ENCODE results near the gene MED13L. TPM values are rescaled to one million over a fixed set of nuclear protein-coding genes. Genes with fewer than 3 reads are reported as not detected.
"Not testable (repeated sequence)": the region's sequence is repeated elsewhere in the genome, so short reads cannot be mapped to it uniquely, and the experiment has no call there.

Gene MED13L
- total RNA-seq, 1 experiment from 2014 or later: 62.6 TPM

DNA sequence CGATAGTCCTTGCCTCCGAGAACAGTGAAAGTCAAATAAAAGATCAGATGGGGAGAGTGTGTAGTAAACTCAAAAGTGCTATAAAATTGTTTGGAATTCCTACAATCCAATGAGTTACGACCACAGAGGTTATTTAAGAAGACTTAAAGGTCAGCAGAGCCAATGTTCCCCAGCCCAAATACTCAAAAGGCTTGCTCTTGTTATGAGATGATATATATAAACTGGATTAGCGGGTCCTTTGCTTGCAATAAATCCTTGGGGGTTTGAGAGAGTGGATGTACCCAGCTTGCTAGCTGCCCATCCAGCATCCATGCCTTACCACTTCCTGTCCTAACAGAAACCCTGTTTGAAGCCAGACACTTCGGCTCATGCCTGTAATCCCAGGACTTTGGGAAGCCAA is 29.0 kb upstream of the MED13L start:
- no peak for DNase-seq (ENCODE audit: low spot score)
- in situ Hi-C loops (cut with HindIII; ENCODE audit: low sequenced_read_pairs): no loop called here

DNA sequence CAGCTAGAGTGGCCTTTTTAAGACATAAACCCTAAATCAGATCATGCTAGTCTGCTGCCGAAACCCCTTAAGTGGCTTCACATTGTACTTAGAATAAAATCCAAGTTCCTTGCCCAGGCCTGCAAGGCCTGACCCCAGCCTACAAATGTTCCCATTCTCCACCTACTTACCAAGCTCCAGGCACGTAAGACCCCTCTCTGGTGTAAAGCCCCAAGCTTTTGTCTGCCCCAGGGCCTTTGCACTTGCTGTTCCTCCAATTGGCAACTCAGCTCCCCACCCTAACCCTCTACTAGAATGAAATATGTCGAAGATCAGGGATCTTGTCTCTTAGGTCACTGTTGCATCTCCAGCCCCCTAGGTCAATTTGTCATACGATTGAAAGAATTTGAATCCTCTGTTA is 27.1 kb upstream of the MED13L start:
- DNase-seq (ENCODE audit: low spot score): no peak
- in situ Hi-C loops (cut with HindIII; ENCODE audit: low sequenced_read_pairs): no loop called here

DNA sequence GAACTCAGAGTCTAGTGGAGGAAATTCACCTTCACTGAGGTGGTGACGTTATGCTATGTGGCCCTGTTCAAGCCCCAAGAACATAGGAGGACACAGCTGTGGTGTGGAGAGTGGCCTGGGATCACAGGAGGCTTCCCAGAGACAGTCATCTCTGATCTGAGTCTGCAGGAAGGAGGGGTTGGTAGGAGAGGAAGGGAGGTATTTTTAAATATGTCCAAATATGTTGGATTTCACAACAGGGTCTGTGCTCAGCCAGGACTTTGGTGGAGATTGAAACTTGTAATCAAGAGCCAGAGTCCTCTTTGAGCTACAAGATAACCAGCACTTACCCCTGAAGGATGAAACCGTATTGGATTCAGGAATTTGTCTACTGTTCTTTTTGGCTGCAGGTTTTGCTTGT is 26.4 kb upstream of the MED13L start:
- no peak for DNase-seq (ENCODE audit: low spot score)
- in situ Hi-C loops (cut with HindIII; ENCODE audit: low sequenced_read_pairs): no loop called here

DNA sequence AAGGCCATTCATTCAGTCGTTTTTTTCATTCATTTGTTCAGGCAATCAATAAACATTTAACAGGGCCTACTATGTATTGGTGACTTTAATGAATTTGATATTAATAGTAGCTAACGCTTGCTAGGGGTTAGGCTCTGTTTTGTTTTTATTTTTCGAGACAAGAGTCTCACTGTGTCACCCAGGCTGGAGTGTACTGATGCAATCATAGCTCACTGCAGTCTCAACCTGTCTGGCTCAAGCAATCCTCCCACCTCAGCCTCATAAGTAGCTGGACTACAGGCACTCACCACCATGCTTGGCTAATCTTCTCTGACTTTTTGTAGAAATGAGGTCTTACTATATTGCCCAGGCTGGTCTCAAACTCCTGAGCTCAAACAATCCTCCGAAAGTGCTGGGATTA is 25.6 kb upstream of the MED13L start:
- in situ Hi-C loops (cut with HindIII; ENCODE audit: low sequenced_read_pairs): no loop called here
- no peak for DNase-seq (ENCODE audit: low spot score)

DNA sequence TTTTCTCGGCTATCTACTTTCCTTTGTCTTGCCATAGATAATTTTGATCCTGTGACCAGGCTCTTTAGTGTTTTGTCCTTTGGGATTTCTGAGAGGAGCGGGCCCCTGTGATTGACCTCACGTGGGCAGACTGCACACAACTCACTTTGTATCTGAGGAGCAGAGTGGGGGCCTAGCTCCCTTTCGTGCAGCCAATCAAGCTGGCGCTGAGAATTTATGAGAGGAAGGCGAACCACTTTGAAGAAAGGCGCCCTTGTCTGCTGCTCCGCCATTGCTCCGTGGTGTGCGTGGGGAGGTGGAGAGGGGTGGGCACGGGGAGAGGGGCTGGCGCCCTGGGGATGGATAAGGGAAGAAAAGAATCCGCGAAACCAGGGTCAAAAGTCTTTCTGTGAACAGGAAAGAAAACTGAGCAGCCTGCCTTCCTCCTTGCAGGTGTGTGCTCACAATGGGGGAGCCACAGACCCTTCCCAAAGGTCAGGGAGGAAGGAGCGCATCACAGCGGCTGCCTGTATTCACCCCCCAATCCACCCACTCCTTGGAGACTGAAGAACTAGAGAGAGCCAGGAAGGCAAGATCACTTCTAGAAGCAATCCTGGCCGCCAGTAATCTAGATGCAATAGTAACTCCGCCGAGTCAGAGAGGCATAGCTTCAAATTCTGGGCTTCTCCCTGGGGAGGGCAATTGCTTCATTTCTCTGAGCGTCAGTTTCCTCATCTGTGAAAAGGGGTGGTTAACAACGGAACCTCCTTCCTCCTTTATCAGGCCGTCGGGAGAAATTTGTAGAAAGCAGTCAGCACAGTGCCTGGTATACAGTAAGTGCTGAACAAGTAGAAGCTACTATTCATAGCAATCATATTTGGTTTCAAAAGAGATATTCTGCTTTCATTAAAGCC is 24.9 kb upstream of the MED13L start:
- DNase-seq (ENCODE audit: low spot score): no peak
- in situ Hi-C loops (cut with HindIII; ENCODE audit: low sequenced_read_pairs): no loop called here

DNA sequence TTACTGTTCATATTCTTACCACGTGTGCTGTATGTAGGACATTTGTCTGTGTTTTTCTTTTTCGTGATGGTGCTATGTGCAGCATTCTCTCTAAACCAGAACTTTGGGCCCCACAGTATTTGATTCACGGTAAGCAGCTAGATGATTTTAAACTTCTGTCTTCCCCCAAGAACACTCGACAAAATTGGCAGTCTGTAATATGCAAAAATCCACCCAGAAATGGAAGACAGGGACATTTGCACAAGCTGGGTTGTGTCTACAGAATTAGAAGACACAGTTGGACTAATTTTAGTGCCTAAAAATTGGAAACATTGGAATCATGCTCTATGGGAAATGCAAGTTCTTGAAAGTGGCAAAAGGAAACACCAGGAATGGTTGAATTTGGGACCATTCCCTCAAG is 24.1 kb upstream of the MED13L start:
- no peak for DNase-seq (ENCODE audit: low spot score)
- in situ Hi-C loops (cut with HindIII; ENCODE audit: low sequenced_read_pairs): no loop called here

DNA sequence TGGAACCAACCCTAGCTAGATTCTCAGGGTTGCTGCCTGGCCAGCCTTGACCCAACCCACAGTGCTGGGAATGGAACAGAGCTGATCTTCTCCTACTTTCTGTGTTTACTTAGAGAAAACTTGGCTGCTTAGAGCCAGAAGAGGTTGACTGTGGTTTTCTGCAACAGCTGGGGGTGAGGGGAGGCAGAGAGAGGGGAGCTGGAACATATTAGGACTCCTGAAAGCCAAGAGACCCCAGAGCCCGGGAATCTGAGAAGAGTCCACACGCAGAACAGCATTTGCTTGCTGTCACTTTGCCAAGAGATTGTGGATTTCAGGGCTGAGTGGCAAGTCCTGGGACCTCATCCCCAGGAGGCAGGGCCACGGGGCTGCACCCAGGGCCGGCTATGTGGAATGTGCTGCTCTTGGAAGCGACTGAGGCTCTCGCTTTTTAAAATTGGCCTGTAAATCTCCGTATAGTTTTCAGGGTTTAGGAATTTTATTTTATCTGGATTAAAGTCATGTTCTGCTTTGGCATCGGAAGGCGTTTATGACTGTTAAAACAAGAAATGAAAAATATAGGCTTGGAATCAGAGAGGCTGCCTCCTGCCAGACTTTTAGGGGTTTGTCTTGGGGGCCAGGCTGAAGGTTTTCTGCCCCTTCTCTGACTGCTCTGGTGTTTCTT is 22.3 kb upstream of the MED13L start:
- in situ Hi-C loops (cut with HindIII; ENCODE audit: low sequenced_read_pairs): no loop called here

DNA sequence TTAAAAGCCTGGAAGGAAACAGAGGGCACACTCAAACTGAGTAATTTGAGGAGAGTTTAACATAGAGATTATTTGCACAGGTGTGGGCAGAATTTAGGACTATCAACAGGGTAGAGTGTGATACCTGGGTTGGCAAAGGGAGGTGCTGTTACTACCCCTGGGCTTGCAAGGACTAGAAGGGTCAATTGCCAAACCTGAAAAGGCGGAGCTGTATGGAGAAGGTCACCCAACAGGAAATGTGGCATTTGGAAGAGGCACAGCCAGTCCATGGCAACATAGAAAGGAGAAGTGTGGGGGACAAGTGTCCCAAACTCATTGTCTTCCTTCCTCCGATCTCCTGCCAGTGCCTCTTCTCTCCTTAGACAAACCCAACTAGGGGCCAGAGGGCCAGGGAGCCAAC is 21.6 kb upstream of the MED13L start:
- no peak for DNase-seq (ENCODE audit: low spot score)
- in situ Hi-C loops (cut with HindIII; ENCODE audit: low sequenced_read_pairs): no loop called here

More for the DNA sequence above, 22.3 kb upstream of the MED13L start:
- no peak for DNase-seq (ENCODE audit: low spot score)

DNA sequence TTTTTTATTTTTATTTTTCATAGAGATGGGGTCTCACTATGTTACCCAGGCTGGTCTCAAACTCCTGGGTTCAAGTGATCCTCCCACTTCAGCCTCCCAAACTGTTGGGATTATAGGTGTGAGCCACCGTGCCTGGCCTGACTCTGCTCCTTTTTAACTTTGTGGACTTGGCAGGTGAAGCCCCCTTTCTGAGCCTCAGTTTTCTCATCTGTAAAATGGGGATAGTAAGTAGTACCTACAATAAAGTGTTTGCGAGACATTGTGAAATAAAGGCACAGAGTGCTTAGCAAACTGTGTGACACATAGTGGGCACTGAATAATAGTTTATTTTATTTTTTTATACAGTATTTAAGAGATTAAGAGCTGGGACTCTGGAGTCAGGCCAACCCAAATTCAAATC is 21.1 kb upstream of the MED13L start:
- no peak for DNase-seq (ENCODE audit: low spot score)
- in situ Hi-C loops (cut with HindIII; ENCODE audit: low sequenced_read_pairs): no loop called here

DNA sequence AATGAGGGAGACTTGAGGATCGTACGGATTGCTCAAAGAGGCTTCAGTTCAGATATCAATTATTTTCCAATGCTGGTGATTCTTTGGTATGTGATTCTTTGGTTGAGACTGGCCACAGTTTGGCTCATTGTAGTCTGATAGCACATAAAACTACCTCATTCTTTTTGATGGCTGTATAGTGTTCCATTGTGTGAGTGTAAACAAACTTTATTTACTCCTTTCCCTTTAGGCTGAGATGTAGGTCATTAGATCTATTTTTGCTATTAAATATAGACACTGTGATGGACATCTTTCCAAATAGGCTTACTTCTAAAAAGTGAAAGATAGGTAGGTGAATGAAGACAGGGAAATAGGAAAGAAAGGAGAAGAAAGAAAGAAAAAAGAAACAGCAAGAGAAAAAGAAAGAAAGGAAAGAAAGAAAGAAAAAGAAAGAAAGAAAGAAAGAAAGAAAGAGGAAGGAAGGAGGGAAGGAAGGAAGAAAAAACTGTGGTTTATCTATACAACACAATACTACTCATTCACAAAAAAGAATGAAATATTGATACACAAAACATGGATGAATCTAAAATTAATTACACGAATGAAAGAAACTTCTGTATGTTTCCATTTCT is 19.8 kb upstream of the MED13L start:
- no peak for DNase-seq (ENCODE audit: low spot score)
- in situ Hi-C loops (cut with HindIII; ENCODE audit: low sequenced_read_pairs): no loop called here

DNA sequence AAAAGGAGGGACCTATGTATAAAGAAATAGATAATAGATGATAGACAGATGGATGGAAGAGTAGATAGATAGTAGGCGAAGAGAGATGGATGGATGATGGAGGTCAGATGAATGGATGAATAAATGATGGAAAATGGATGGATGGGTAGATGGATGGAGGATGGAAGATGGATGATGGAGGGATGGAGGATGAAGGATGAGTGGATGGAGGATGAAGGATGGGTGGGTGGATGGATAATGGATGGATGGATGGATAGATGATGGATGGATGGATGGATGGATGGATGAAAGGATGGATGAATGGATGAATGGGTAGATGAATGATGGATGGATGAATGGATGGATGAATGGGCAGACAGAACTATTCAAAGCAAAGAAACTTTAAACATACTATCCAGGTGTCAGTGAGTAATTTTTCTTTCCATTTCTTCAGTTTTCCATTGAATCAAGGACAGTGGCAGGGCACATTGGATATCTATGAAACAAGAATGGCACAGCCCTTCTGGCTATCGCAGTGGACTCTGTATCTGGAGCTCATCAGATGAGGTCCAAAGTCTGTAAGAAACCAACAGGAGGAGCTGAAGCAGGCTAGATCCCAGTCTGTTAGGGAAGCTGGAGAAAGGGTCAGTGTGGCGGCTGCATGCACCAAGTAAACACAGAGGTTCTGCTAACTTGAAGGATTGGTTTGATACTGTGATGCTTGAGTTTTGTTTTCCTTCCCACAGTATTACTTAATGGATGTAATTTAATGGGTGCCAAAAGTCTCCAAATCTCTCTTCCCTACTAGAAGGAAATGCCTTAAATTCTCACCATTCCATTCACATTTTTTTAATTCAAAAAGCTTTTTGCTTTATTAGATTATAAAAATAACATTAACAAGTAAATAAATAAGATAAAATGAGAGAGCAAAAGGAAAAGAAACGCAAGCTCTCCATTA is 18.1 kb upstream of the MED13L start:
- no peak for DNase-seq (ENCODE audit: low spot score)
- in situ Hi-C loops (cut with HindIII; ENCODE audit: low sequenced_read_pairs): no loop called here

DNA sequence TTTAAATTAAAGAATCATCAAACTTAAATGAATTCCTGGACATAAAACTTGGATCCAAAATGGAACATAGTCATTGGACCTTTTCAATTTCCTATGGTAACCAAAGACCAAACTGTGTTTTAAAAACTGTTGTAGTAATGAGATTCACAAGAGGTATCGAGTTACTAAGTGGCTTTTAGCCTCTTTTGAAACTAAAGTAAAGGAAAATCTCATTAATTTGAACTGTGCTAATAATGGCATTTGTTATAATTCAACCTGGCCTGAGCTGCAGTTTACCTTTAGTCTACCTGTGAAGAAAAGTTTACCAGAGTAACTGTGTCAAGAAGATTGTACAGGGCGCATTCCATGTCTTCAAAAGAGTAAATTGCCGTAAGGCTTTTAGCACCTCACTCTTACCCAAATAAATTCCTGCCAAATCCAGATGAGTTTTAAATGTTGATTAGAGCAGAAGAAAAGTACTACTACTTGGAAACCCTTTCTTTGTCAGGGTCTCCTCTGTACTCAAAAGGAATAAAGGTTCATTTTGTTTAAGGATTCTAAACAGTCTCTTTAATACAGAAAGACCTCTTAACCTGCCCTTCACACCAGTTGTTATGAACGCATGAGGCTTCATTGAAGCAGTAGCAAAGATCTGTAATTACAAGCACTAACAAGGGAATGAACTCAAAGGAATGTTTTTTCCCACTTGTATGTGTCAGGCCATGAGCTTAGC is 17.1 kb upstream of the MED13L start:
- no peak for DNase-seq (ENCODE audit: low spot score)
- in situ Hi-C loops (cut with HindIII; ENCODE audit: low sequenced_read_pairs): no loop called here

DNA sequence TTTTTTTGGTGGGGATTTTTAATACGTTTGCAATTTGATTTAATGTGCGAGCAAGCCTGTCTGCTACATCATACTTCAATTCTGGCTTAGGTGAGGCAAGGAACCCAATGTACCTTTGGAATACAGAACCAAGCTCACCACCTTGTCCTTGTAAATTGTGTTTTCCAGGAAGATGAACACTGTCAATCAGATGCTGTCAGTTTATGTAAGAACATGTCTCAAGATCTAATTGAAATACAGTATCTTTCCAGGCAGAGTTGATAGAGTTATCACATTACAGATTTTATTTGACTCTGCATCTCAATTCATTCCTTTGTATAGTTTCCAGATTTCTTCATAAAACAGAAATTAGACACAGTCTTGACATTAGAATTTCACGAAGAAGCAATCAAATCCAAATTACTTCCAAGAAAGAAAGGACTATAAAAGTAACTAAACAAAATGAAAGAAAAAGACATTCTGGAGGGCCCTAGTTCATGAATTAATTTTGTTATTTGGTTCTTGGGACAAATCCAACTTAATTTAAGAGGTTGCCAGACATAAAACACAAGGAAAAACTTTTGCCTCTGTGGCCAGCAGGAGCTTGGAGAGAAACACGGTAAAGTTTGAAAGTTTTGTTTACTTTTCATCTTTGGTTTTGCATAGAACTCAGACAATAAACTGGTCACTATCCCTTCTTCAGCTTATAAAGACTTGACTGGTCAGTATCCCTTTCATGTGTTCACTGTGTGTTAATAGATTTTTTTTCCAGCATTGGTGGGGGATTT is 16.4 kb upstream of the MED13L start:
- no peak for DNase-seq (ENCODE audit: low spot score)
- in situ Hi-C loops (cut with HindIII; ENCODE audit: low sequenced_read_pairs): no loop called here

DNA sequence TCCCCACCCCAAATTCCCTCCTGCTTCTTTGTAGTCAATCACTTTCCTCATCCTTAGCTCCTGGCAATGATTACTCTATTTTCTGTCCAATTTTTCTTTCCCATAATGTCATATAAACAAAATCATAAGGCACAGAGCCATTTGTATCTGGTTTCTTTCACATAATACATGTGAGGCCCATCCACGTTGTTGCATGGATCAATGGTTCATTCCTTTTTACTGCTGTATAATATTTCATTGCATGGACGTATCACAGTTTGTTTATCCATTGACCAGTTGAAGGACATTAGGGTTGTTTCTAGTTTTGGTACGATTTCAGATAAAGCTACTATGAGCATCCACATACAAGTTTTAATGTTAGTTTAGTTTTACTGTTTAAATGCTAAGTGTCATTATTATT is 13.7 kb upstream of the MED13L start:
- no peak for DNase-seq (ENCODE audit: low spot score)
- in situ Hi-C loops (cut with HindIII; ENCODE audit: low sequenced_read_pairs): no loop called here

DNA sequence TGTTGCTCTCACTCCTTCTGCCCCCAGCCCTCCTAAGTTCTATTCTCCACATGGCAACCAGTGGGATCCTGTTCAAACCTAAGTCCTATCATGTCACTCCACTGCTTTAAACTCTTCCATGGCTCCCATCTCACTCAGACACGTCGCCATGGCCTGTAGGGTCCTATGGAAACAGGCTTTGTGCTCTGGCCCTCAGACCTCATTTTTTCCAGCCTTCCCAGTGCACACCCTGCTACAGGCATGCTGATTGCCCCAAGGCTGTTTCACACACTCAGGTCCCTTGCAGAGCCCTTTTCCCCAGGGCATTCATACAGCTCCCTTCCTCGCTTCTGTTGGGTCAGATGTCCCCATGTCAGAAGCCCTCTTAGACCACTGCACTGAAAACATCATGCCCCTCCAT is 11.2 kb upstream of the MED13L start:
- in situ Hi-C loops (cut with HindIII; ENCODE audit: low sequenced_read_pairs): no loop called here

DNA sequence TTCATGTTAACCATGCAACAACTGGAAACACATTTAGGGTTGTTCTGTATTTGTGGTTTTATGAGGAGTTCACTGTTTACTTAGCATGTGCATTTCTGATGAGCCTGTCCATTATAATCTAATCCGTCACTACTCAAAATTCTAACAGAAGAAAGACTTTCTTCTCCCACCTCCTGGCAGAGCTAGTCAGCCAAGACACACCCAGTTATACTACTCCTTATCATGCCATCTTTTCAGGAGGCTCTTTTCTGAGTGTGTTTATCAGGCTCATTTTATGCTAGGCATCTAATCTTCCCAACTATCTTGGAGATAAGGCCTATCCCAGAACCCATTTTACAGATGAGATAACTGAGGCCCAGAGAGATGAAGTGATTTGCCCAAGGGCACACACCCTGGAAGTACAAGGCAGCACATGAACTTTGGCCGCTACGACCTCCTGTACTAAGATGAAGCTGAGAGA is 10.4 kb upstream of the MED13L start:
- DNase-seq (ENCODE audit: low spot score): no peak
- in situ Hi-C loops (cut with HindIII; ENCODE audit: low sequenced_read_pairs): no loop called here

More for the DNA sequence above, 11.2 kb upstream of the MED13L start:
- DNase-seq (ENCODE audit: low spot score): no peak

DNA sequence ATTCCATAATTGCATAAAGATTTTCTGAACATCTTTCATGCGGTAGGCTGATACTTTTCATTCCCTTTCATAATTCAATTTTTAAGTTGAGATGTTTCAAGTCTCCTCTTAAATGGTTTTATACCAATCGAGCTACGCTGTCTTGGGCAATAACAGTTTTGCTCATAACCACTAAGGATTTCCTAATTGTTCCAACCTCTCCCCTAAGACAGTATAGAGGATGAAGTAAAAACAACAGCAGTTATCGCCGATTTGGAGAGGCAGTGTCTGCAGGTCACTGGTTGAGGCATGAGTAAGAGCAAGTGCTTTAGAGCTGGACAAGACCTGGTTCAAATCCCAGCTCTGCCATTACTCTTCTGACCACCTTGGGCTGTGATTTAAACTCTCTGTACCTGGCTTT is 6.9 kb upstream of the MED13L start:
- in situ Hi-C loops (cut with HindIII; ENCODE audit: low sequenced_read_pairs): no loop called here

DNA sequence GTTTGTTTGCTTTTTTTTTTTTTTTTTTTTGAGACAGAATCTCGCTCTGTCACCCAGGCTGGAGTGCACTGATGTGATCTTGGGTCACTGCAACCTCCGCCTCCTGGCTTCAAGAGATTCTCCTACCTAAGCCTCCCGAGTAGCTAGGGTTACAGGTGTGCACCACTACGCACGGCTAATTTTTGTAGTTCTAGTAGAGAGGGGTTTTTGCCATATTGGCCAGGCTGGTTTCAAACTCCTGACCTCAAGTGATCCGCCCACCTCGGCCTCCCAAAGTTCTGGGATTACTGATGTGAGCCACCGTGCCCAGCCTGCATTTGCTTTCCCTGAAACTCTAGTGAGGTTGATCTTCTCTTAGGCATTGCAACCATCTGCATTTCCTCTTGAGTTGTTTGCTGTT is 6.4 kb upstream of the MED13L start:
- DNase-seq (ENCODE audit: low spot score); in situ Hi-C loops (cut with HindIII; ENCODE audit: low sequenced_read_pairs): not testable (repeated sequence)

More for the DNA sequence above, 6.9 kb upstream of the MED13L start:
- no peak for DNase-seq (ENCODE audit: low spot score)

Data from G401 (cell line).